Measurements from ENCODE around the gene PHETA1. TPM values are rescaled to one million over a fixed set of nuclear protein-coding genes. Genes with fewer than 3 reads are reported as not detected.

Gene PHETA1
- total RNA-seq, 1 donor from 2014 or later = 18.2 TPM

- H3K4me3 Mint-ChIP-seq = no peak overlapping the region
- no peaks in the 10 kb centered on the region for H3K36me3 Mint-ChIP-seq
- no peaks in the 10 kb centered on the region for H3K9me3 Mint-ChIP-seq
- no peak overlapping the region for H3K27ac Mint-ChIP-seq
- DNase-seq (ENCODE audit: low spot score in 2 of 2, unreplicated experiment in 2 of 2) = no peak
- TF ChIP-seq CTCF (IDR thresholded peaks at IDR 0.05; ENCODE audit: unreplicated experiment) = no peak
- H3K4me1 Mint-ChIP-seq = no peaks in the 10 kb centered on the region
- H3K27me3 Mint-ChIP-seq (ENCODE audit: low read depth) = no peaks in the 10 kb centered on the region
Measured at GRCh38 chr12:111359231-111359913, 9.5 kb downstream of the PHETA1 start.

GRCh38 chr12:111355201-111355925 is 13.5 kb downstream of the PHETA1 start:
- H3K27ac Mint-ChIP-seq = no peak overlapping the region
- H3K36me3 Mint-ChIP-seq = no peaks in the 10 kb centered on the region
- H3K4me1 Mint-ChIP-seq = no peaks in the 10 kb centered on the region
- no peaks in the 10 kb centered on the region for H3K27me3 Mint-ChIP-seq (ENCODE audit: low read depth)
- TF ChIP-seq CTCF (IDR thresholded peaks at IDR 0.05; ENCODE audit: unreplicated experiment) = no peak
- H3K9me3 Mint-ChIP-seq = no peaks in the 10 kb centered on the region
- no peak for DNase-seq (ENCODE audit: low spot score in 2 of 2, unreplicated experiment in 2 of 2)
- H3K4me3 Mint-ChIP-seq = no peak overlapping the region

- no peak for TF ChIP-seq CTCF (IDR thresholded peaks at IDR 0.05; ENCODE audit: unreplicated experiment)
- Mint-ChIP-seq H3K36me3 (peaks cover 3% of the 10 kb centered on the region), H3K27me3 (ENCODE audit: low read depth) (no peaks in the 10 kb centered on the region), H3K9me3 (peaks cover 3% of the 10 kb centered on the region), H3K4me1 (no peaks in the 10 kb centered on the region), H3K4me3 (no peak overlapping the region), H3K27ac (no peak overlapping the region)
- DNase-seq (ENCODE audit: low spot score in 2 of 2, unreplicated experiment in 2 of 2) = no peak
Measured at GRCh38 chr12:111354511-111354910, 14.4 kb downstream of the PHETA1 start.

GRCh38 chr12:111353603-111354295 is 15.1 kb downstream of the PHETA1 start:
- Mint-ChIP-seq H3K27ac (no peak overlapping the region), H3K9me3 (peaks cover 10% of the 10 kb centered on the region), H3K36me3 (peaks cover 10% of the 10 kb centered on the region), H3K27me3 (ENCODE audit: low read depth) (no peaks in the 10 kb centered on the region), H3K4me1 (no peaks in the 10 kb centered on the region), H3K4me3 (no peak overlapping the region)
- no peak for DNase-seq (ENCODE audit: low spot score in 2 of 2, unreplicated experiment in 2 of 2)
- TF ChIP-seq CTCF (IDR thresholded peaks at IDR 0.05; ENCODE audit: unreplicated experiment) = no peak

- no peak for DNase-seq (ENCODE audit: low spot score in 2 of 2, unreplicated experiment in 2 of 2)
- no peak overlapping the region for H3K27ac Mint-ChIP-seq
- peaks cover 13% of the 10 kb centered on the region for H3K9me3 Mint-ChIP-seq
- H3K36me3 Mint-ChIP-seq = peaks cover 15% of the 10 kb centered on the region
- TF ChIP-seq CTCF (IDR thresholded peaks at IDR 0.05; ENCODE audit: unreplicated experiment) = no peak
- H3K4me1 Mint-ChIP-seq = no peaks in the 10 kb centered on the region
- H3K27me3 Mint-ChIP-seq (ENCODE audit: low read depth) = no peaks in the 10 kb centered on the region
- H3K4me3 Mint-ChIP-seq = no peak overlapping the region
Measured at GRCh38 chr12:111353026-111353425, 15.9 kb downstream of the PHETA1 start.

Data from mesothelial cell of epicardium (in vitro differentiated cells).